ENCODE data around the gene CPLX3.

CPLX3 gene

DNA sequence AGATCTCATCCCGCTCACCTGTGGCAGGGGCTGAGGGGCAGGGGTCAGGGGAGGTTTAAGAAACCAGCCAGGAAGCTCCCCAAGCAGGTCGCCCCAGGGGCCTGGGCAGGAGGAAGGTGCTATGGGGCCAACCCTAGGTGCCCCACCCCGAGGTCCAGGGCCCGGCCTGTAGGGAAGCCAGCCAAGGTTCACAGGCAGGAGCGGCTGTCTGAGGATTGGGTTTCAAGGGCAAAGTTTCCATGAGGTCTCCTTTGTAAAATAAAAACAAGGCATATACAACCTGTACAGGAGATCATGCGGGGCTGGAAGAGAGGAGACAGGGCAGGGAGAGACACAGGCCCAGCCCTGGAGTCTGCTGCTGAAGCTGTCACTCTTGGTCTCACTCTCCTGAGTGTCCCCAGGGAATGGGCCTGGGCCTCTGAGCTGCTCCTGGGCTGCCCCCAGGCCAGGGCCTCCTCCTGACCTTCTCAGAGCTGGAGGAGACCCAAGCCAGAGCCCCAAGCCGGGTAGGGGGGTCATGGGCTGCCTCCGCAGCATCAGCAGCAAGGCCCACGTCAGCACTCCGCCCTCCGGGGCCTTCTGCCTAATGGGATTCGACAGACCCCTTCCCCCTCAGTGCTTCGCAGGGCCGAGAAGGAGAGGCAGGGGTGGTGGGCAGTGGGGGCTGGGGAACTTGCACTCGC is 5.5 kb downstream of the CPLX3 start:
- no peak overlapping the region for H3K4me3 ChIP-seq (ENCODE audit: control insufficient read depth, low read depth, low read length)
- no peak for DNase-seq (ENCODE audit: low read depth)
- TF ChIP-seq, protein P1, sequence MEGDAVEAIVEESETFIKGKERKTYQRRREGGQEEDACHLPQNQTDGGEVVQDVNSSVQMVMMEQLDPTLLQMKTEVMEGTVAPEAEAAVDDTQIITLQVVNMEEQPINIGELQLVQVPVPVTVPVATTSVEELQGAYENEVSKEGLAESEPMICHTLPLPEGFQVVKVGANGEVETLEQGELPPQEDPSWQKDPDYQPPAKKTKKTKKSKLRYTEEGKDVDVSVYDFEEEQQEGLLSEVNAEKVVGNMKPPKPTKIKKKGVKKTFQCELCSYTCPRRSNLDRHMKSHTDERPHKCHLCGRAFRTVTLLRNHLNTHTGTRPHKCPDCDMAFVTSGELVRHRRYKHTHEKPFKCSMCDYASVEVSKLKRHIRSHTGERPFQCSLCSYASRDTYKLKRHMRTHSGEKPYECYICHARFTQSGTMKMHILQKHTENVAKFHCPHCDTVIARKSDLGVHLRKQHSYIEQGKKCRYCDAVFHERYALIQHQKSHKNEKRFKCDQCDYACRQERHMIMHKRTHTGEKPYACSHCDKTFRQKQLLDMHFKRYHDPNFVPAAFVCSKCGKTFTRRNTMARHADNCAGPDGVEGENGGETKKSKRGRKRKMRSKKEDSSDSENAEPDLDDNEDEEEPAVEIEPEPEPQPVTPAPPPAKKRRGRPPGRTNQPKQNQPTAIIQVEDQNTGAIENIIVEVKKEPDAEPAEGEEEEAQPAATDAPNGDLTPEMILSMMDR (IDR thresholded peaks at IDR 0.05; ENCODE audit: control insufficient read depth, insufficient read depth, low read depth, low read length, missing control alignments), result no peak

DNA sequence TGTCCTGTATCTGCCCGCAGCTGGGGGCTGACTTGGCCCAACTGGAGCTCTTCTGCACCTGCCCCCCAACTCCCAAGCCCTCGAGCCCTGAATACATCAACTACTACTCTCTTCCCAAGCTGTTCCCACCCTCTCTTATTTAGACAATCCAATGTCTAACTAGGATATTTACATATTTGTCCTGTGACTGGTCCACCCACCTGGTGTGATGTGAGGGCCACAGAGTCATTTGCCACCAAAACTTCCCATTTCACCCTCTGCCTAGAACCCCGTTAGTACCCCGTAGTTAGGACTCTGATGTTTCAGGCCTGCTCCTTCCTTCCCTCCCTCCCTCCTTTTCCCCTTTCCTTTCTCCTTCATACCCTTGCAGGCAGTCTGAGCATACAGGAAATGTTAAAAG is 6.4 kb downstream of the CPLX3 start:
- no peak overlapping the region for H3K4me3 ChIP-seq (ENCODE audit: control insufficient read depth, low read depth, low read length)
- DNase-seq (ENCODE audit: low read depth), result no peak
- TF ChIP-seq, protein P1 (IDR thresholded peaks at IDR 0.05; ENCODE audit: control insufficient read depth, insufficient read depth, low read depth, low read length, missing control alignments), result no peak

DNA sequence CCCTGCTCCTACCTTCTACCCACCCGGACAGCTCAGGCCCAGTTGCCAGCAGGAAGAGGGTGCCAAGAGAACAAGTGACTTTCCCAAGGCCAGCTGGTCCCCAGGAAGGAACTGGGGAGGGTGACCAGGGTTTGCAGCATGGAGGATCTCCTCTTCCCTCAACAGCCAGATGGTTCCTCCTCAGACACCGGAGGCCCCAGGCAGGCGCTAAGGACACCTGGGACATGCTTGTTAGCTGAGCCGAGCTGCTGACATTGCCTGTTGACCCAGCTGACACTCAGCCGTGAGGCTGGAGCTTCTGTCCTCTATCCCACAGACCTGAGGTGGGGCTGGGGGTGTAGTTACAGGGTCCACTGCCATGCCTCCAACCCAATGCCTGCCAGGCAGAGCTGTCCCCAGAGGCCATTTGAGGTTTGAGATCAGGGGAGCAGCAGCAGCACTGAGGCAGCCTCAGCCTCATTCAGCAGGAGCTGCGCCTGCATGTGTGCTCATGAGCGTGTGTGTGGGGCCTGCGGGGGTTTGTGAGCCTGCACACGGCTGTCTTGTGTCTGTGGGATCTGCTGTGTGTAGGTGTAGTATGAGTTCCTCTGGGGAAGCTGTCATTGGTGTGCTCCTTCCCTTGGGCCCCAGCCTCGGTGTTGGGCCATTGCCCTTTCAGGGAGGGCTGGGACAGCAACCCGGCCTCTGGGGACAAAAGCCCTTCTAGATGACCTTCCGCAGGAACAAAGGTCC is 7.1 kb downstream of the CPLX3 start:
- H3K4me3 ChIP-seq (ENCODE audit: control insufficient read depth, low read depth, low read length), result no peak overlapping the region
- TF ChIP-seq, protein P1 (IDR thresholded peaks at IDR 0.05; ENCODE audit: control insufficient read depth, insufficient read depth, low read depth, low read length, missing control alignments), result no peak
- DNase-seq (ENCODE audit: low read depth), result no peak

DNA sequence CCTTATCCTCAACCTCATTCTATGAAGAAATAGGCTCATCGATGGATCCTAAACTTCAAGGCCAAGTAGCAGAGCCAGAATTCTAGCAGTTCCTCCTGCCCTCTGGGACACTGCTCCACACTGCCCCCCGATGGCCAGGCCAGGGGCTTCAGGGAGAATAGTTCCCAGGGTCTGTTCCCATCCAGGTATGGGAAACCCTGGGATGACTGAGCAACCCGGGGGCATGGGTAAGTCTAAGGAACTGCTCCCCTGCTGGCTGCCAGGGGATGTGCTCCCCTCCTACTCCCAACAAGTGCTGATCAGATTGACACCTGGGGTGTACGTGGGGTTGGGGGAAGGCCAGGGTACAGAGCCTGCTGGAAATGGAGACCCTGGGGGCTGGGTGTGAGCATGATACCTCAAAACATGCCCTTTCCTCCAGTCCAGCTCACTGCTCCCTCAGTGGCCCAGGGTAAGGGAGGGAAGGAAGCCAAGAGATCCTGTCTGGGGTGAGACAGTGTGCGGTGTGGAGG is 8.9 kb downstream of the CPLX3 start:
- DNase-seq (ENCODE audit: low read depth), result no peak
- TF ChIP-seq, protein P1 (IDR thresholded peaks at IDR 0.05; ENCODE audit: control insufficient read depth, insufficient read depth, low read depth, low read length, missing control alignments), result peak; percentile 85
- H3K4me3 ChIP-seq (ENCODE audit: control insufficient read depth, low read depth, low read length), result no peak overlapping the region

DNA sequence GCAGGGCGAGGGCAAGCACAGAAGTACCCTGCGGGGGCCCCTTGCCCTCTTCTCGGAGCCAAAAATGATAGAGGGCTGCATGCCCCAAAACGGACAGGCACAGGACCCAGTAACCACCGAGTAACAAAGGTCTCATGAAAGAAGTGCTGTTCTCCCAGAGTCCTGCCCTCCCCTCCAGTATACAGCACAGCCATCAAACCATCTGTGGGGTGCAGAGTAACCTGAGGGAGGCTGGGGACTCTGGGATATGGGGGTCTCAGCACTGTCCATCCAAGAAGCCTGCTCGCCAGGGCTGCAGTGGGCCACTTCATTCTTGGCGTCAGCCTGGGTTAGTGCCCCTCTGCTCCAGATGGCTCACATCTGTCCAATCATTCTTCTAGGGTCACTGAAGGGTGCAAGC is 10.4 kb downstream of the CPLX3 start:
- DNase-seq (ENCODE audit: low read depth), result no peak
- TF ChIP-seq, protein P1 (IDR thresholded peaks at IDR 0.05; ENCODE audit: control insufficient read depth, insufficient read depth, low read depth, low read length, missing control alignments), result no peak

DNA sequence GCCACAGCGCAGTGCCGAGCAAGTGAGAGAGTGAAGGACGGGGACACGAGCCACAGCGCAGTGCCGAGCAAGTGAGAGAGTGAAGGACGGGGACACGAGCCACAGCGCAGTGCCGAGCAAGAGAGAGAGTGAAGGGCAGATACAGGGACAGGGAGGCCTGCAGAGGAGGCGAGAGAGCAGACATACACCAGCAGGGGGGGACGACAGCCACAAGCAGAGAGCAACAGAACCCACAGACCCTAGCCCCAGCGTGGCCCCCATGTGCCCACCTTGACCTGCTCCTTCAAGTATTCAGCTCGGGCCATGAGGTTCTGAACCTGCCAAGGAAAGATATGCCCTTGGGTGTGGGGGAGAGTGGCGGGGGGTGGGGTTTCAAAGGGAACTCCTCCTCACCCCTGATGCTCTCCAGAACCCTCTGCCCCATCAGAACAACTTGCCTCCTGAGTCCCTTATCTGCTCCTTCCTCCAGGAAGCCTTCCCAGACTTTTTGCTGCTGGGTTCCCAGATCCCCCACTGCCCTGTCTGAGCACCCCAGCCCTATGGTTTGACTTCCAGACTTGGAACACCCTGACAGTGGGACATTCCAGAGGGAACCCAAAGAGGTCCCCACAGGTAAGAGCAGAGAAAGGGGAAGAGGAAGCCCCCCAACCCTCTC is 11.2 kb downstream of the CPLX3 start:
- H3K4me3 ChIP-seq (ENCODE audit: control insufficient read depth, low read depth, low read length), result no peak overlapping the region
- TF ChIP-seq, protein P1 (IDR thresholded peaks at IDR 0.05; ENCODE audit: control insufficient read depth, insufficient read depth, low read depth, low read length, missing control alignments), result no peak
- DNase-seq (ENCODE audit: low read depth), result no peak

More for the DNA sequence above, 10.4 kb downstream of the CPLX3 start:
- H3K4me3 ChIP-seq (ENCODE audit: control insufficient read depth, low read depth, low read length), result no peak overlapping the region

Data from AG09309 (cell line).